NCI-H2107 (cell line): ENCODE data around the gene SOWAHB.
"Not testable (repeated sequence)": the region's sequence is repeated elsewhere in the genome, so short reads cannot be mapped to it uniquely, and the experiment has no call there.

Source experiments
- DNase-seq: peaks from one replicate; lab custom pipeline; 2025; lab: John Stamatoyannopoulos, UW

Gene SOWAHB

DNA sequence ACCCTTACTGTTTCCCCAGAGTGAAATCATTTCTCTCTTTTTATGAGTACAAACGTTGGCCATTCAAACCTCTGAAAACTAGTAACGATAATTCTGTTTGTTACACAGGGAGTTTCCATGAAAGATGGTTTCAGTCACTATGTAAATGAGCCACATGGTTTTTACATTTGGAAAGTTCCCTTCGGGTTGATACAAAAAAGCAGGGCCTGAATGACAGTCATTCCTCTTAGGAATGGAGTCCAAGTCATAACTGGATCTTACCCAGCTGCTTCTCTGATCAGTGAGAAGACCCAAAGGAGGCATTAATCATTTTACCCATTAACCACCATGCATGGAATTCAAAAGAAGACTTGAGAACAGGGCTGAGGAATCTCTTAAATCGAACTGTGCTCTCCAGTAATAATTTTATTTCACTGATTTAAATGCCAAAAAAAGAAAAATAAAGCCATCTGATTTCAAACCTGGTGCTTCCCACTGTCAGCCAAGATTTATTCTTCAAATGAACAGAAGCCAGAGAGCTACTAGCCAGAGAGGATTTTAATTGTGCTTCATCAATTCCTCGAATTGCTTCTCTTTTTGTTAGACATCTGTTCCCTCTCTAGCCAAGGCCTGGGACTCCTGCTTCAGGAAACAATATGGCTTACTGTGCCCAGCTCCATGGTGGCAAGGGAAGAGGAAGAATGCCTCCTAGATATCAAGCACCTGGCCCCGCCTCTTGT, 3.2 kb downstream of the SOWAHB start:
- DNase-seq = no peak

DNA sequence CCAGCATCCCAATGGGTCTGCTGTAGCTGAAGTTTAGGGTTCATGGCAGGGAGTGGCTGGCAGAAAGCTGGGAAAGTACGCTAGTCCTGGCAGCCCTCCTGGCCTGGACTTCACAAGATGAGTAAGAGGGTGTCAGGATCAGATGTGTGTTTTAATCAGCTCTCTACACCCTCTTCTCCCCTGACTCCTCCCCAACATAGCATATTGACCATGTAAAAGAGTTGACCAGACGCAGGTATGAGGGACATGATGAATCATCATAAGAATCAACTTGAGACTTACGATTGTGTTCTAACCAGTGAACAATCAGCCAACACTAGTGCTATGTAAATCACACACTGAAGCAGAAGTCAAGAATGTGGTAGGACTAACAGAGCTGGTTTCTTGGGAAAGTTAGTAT, 5.3 kb downstream of the SOWAHB start:
- no peak for DNase-seq

DNA sequence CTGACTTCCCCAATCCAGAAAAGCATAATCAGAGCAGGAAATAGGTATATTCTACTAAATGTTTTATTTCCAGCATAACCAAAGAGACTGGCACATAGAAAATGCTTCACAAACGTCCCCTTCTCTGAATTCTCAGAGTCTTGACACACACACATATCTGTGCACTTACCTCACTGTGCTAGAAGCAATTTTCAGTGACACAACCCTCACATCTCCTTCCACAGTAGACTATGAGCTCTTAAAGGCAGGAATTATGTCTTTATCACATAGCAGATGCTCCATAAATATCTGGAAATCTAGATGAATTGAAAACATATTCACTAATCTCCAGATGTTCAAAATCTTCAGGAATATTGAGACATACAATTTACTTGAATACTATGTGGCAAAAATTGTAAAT, 5.9 kb downstream of the SOWAHB start:
- no peak for DNase-seq

DNA sequence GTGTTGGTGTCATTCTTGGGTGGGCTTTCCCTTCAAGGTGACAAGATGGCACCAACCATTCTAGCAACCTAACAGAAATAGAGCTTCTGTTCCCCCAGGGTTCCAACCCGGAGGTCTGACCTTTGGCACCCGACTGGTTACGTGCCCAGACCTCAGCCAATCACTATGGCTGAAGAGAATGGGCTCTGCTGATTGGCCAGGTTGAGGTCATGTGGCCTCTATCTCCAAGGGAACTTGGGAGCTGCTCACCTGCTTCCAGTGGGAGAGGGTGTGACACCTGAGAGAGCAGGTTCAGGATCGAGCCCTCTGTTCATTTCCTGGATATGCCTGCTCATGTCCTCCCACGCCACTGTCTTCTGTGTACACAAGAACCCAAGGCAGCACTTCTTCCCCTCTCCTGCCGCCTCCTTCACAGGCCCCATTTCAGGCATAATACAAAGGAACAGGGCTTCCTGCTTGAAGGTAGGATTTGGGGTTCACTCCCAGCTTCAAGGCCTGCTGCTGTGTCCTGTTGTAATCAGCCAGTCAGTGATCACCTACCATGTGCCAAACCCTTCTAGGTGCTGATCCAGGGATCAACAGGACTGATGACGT, 11.0 kb downstream of the SOWAHB start:
- no peak for DNase-seq

DNA sequence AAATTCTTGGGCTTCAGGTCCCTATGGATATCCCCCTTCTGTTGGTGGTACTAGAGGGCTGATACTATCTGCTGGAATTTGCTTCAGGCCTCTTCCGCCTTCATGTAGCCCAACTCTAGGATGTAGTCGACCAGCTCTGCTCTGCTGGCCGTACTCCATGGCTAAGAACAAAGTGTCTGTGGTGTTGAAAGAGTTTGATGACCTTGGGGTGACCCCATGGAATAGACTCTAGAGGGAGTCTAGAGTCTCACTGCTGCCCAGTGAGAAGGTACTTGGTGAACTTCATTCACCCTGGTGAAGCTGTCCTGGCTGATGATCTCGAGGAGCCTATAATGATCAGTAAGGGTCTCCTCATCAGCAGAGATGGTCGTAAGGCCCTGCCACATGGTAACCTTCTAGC, 11.7 kb downstream of the SOWAHB start:
- DNase-seq = no peak

DNA sequence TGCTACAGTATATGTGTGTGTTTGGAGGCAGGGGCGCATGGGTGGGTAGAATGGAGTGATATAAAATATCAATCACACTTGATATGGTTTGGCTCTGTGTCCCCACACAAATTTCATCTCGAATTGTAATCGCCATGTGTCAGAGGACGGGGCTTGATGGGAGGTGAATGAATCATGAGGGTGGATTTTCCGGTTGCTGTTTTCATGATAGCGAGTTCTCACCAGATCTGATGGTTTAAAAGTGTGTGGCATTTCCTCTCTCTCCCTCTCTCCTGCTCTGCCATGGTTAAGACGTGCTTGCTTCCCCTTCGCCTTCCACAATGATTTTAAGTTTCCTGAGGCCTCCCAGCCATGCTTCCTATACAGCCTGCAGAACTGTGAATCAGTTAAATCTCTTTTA, 14.8 kb downstream of the SOWAHB start:
- no peak for DNase-seq

DNA sequence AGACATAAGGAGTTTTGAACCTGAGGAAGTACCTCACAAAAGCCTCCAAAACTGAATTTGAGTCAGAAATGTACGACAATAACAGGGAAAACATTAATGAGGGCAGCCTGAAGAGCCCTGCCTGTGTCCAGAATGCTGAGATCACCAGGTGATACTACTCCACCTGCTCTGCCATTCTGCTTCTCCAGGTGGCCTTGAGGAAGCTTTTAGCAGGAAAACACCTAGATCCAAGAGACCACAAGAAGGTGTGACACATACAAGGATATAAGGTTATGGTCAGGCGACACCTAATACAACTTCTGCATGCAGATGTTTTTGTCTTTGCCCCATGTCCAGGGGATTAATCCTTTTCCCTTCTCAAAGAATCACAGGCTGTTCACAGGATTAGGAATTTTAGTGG, 15.3 kb downstream of the SOWAHB start:
- DNase-seq = no peak

DNA sequence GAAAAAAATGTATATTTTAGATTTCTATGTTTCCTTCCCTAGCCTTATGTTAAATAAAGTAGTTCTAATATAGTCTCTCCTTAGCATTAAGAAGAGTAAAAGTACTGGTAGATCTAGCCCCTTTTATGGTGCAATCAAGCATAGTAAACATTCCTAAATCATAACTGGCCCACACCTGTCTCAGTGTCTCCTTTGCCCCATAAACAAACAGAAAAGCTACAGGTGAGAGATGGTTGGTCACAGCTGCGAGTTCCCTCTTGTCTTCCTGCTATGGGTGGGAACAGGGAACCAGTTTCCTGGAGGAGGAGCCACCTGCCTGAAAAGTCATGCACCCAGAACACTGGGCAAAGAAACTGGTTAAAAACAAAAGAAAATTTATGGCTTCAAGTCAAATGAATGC, 16.6 kb downstream of the SOWAHB start:
- DNase-seq = no peak

DNA sequence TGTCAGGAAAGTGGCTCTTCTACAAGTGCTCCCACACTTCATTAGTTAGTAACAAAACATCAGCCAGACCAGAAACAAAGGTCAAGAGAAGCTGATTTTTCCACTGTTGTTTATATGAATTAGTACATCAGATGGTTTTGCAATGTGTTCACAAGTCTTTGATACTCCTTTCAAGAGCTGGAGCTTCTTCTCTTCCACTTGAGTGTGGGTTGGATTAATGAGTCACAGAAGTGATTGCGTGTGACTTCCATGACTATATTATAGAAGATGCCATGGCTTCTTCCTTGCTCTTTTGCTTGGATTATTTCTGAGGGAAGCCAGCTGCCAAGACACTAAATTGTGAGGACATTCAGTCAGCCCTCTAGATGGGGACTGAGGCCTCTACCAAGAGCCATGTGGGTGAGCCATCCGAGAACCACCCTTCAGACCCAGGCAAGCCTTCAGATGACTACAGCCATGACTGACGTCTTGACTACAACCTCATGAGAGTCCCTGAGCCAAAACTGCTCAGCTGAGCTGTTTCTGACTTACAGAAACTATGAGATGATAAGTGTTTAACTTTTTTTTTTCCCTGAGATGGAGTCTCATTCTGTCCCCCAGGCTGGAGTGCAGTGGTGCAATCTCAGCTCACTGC, 18.1 kb downstream of the SOWAHB start:
- no peak for DNase-seq

DNA sequence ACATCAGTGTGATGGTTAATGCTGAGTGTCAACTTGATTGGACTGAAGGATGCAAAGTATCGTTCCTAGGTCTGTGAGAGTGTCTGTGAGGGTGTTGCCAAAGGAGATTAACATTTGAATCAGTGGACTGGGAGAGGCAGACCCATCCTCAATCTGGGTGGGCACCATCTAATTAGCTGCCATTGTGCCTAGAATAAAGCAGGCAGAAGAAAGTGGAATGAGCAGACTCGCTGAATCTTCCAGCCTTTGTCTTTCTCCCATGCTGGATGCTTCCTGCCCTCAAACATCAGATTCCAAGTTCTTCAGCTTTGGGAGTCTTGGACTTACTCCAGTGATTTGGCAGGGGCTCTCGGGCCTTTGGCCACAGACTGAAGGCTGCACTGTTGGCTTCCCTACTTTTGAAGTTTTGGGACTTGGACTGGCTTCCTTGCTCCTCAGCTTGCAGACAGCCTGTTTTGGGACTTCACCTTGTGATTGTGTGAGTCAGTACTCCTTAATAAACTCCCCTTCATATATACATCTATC, 19.2 kb downstream of the SOWAHB start:
- DNase-seq = not testable (repeated sequence)

DNA sequence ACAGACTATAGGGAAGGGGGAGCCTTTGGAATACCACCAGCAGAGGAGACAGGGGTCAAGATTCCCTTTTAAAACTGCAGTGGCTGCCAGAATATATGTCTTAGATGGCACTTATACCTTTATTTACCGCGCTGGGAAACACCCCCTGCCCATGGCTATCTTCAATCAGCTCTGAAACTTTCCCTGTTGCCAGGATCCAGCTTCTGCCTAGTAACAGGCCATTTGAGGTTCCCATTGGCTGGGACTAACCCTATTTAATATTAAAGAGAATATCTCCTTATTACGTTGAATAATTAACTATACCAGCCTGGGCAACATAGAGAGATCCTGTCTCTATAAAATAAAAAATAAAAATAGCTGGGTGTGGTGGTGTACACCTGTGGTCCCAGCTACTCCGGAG, 23.8 kb downstream of the SOWAHB start:
- no peak for DNase-seq

DNA sequence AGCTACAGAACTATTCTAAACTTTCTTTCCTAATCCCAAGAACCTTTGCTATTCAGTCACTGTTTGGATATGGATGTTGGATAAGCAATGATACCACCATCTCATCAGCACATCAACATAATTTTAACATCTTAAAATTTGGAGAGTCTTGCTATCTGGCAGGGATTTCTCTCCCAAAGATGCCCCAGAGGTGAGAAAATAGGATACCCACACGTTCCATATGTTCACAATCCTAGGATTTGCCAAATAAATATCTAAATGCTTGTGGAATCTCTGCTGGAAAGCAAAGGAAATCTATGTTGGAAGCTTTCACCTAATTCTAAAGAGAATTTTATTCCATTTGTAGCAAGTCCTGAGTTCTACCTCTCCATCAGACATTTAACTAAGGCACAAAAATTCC, 24.4 kb downstream of the SOWAHB start:
- no peak for DNase-seq

DNA sequence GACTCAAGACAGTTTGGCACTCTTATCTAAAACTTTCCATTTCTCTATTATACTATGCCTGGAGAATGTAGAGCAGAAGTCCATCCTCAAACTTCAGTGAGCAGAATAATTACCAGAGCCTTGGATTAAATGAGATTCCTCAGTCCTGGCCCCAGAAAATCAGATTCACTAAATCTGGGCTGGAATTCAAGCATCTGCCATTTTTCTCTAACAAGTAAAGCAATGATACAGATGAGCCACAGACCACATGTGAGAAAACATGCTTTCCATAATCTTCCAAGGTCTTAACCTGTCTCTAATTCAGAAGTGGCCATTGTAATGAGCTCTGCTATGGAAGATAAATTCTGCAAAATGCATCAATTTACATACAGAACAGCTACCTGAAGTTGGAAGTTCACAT, 25.4 kb downstream of the SOWAHB start:
- no peak for DNase-seq

DNA sequence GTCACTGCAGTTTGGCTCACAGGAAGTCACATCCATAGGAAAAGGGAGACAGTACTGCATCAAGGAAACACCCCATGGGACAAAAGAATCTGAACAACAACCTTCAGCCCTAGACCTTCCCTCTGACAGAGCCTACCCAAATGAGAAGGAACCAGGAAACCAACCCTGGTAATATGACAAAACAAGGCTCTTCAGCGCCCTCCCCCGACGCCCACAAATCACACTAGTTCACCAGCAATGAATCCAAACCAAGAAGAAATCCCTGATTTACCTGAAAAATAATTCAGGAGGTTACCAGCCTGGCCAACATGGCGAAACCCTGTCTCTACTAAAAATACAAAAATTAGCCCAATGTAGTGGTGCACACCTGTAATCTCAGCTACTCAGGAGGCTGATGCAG, 29.2 kb downstream of the SOWAHB start:
- not testable (repeated sequence) for DNase-seq

DNA sequence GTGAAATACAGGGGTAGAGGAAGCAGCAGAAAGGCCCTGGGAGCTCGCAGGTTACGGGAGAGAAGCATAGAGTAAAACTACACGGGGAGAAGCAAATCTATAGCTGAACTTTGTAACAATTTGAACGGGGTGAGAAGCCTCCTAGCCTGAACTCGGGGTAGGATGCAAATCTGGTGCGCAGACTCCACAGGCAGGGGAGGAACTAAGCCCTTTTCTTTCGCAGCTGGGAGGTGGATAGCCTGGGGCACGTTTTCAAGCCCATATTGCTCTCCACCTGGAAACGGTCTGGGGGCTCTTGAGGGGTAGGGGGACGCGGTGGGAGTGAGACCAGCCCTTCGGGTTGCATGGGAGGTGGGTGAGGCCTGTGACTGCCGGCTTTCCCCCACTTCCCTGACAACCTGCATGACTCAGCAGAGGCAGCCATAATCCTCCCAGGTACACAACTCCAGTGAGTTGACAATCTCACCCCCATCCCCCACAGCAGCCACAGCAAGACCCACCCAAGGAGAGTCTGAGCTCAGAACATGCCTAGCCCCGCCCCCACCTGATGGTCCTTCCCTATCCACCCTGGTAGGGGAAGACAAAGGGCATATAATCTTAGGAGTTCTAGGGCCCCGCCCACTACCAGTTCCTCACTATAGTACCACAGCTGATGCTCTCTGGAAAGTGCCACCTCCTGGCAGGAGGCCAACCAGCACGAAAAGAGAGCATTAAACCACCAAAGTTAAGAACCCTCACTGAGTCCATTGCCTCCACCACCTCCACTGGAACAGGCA, 29.9 kb downstream of the SOWAHB start:
- no peak for DNase-seq

DNA sequence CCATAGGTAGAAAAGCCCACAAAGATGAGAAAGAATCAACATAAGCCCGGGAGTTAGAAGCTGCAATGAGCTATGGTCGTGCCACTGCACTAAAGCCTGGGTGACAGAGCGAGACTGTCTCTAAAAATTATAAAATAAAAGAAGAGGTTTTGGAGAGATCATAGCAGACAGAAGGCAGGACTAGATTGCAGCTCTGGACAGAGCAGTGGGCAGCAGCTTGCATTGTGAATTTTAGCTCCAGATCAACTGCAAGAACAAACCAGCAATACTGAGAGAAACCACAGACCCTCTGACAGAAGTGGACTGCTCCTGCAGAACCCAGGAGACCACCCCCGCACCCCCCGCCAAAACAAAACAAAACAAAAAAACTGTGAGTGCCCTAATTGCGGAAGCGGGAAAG, 30.6 kb downstream of the SOWAHB start:
- DNase-seq = no peak

DNA sequence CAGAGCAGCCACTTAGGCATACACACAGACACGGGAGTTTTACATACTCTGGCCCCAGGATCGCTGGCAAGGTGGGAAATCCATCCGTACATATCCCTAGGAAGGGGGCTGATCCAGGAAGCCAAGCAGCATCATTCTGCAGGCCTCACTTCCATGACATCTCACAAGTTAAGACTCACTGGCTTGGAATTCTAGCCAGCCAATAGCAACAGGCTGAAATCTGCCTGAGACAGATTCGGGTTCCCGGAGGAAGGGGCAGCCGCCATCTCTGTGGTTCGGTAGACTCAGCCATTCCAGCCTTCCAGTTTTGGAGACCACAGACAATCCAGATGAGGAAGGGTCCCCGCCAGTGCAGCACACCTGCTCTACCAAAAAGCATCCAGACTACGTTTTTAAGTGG, 31.3 kb downstream of the SOWAHB start:
- DNase-seq = no peak

DNA sequence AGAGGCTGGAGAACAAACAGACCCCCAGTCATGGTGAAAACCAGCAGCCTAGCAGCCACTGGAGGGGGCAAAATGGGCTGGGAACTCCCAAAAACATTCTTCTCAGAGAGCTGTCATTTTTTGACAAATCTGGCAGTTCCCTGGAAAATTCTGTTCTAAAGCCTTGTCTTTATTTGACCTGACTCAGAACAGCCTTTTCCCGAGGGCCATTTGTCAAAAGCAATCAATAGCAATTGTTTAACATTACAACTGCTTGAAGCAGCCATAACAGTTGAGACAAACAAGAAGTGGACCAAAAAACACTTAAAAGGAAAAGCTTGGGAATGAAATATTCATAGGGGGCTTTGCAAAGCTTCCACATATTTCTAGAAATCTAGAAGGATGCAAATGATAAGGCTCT, 39.6 kb downstream of the SOWAHB start:
- no peak for DNase-seq

DNA sequence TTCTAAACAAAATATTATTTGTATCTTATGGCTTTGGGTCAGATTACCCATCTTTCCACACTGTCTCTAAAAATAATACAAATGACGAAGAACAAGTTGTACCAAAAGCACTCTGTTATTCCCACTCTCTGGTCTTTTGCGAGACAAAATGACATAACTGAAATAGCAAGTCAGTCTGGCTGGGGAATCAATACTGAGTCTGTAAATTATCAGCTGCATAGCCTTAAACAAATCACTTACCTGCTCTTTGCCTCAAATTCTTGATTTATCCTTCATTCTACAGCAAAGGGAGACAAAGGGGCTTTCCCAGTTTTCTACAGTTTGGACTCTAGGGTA, 40.9 kb downstream of the SOWAHB start:
- no peak for DNase-seq

DNA sequence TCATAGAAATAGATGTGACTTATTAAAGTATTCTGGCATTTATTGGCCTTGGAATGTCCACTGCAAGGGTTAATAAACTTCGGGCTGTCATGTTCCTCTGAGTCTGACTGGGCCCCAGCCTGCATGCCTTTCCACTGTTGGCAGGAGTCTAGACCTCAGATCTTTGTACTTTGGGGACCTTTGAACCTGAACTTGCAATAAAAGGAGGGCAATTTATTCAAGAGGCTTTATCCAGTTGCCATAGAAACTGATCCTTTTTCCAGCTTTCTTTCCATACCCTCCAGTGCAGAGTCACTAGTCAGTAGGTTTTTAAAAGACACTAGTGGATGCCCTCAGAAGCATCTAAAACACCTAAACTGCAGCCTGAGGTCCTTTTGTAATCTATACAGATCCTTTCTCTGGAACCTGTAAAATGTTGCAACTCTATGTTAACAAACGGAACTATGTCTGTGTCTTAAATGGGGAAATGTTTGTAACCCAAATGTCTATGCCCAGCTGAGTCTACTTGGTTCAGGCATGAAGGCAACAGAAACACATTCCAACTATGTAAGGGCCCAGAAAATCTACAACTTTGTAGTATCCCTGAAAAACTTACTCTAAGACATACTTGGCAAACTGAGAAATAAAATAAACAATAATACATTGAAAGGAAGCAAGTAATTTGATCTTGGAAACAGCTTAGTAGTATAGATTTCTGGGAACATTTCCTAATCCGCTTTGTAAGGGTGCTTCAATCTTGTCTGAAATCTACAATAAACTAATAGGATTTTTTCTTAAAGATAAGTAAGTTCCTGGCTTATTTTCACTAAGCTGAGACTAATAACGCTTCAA, 41.5 kb downstream of the SOWAHB start:
- DNase-seq = no peak

DNA sequence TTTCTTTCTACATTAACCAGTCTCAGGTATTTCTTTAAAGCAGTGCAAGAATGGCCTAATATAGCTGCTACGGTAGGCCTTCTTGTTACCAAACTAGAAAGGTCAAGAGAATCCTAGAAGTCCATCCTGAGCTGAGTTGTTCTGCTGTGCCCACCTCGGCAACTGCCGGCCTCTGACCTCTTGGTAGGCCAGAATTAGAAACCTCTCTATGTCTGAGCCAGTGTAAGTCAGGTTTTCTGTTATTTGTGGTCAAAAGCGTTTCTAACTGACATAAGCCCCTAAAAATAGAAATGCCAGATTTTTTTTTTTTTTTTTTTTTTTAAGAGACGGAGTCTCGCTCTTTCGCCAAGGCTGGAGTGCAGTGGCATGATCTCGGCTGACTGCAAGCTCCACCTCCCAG, 43.1 kb downstream of the SOWAHB start:
- no peak for DNase-seq

DNA sequence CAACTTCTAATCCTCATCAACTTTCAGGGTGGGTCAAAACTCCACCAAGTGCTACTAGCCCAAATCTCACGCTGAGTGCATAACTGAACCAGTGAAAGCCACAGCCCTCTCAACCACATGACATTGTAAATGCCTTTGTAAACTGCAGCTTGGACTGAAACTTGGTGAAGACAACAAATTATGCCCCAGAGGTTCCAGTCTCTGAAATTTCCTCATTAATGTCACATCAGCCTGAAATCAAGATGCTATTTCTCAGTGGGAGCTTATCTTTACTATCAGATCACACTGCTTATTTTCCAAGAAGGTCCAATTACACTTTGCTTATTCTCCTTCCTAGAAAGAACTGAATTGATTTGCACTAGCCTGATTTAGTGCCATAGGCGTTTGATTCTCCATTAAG, 46.6 kb downstream of the SOWAHB start:
- no peak for DNase-seq
